Breast epithelium (tissue), 3 donors: Measurements from ENCODE around the gene MSANTD7.
"Not testable (repeated sequence)": the region's sequence is repeated elsewhere in the genome, so short reads cannot be mapped to it uniquely, and the experiment has no call there.

Experiments used
- POLR2A ChIP-seq: fragments of 450-650 bp; IDR thresholded peaks from one replicate; pipeline ENCODE4 v1.6.1; 2016; ENCODE audit warnings: antibody characterized with exemption, mild to moderate bottlenecking, moderate library complexity
- TF ChIP-seq, protein P1 (sequence below), 3 donors: fragments of 450-650 bp; IDR thresholded peaks; one replicate each; pipeline ENCODE4 v1.5.1; 2016 to 2017; ENCODE audit warnings: antibody characterized with exemption in 3 of 3, mild to moderate bottlenecking in 3 of 3, moderate library complexity in 3 of 3

GRCh38 chr10:14864466-14864865, 26.4 kb downstream of the MSANTD7 start:
- not testable (repeated sequence) for TF ChIP-seq POLR2A
- TF ChIP-seq, protein P1, sequence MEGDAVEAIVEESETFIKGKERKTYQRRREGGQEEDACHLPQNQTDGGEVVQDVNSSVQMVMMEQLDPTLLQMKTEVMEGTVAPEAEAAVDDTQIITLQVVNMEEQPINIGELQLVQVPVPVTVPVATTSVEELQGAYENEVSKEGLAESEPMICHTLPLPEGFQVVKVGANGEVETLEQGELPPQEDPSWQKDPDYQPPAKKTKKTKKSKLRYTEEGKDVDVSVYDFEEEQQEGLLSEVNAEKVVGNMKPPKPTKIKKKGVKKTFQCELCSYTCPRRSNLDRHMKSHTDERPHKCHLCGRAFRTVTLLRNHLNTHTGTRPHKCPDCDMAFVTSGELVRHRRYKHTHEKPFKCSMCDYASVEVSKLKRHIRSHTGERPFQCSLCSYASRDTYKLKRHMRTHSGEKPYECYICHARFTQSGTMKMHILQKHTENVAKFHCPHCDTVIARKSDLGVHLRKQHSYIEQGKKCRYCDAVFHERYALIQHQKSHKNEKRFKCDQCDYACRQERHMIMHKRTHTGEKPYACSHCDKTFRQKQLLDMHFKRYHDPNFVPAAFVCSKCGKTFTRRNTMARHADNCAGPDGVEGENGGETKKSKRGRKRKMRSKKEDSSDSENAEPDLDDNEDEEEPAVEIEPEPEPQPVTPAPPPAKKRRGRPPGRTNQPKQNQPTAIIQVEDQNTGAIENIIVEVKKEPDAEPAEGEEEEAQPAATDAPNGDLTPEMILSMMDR (IDR thresholded peaks at IDR 0.05) = not testable (repeated sequence)
